GM23338 (cell line): Measurements from ENCODE around the gene GUCA2A.

ENCODE experiments used
- CREB1 ChIP-seq: fragments of 250-450 bp; sonication (Bioruptor Pico); IDR thresholded peaks from 2 replicates; pipeline ENCODE4 v1.5.0; 2020; ENCODE audit warnings: low read depth, mild to moderate bottlenecking, moderate library complexity
- EZH2 ChIP-seq: fragments of 200-600 bp; sonication (generic); IDR thresholded peaks from one replicate; pipeline ENCODE4 v1.8.0; 2017; ENCODE audit warnings: antibody characterized with exemption, mild to moderate bottlenecking, low read depth; ENCODE audit not compliant: unreplicated experiment
- EZH2phosphoT487 ChIP-seq: fragments of 200-600 bp; sonication (generic); IDR thresholded peaks from one replicate; pipeline ENCODE4 v1.8.1; 2018; ENCODE audit warnings: antibody characterized with exemption; ENCODE audit not compliant: unreplicated experiment
- JUNB ChIP-seq: IDR thresholded peaks from one replicate; pipeline ENCODE4 v1.6.1; 2016; ENCODE audit warnings: antibody characterized with exemption; ENCODE audit not compliant: unreplicated experiment
- POLR2AphosphoS5 ChIP-seq: IDR thresholded peaks from 2 replicates; pipeline ENCODE4 v1.6.1; 2016; ENCODE audit warnings: antibody characterized with exemption, low read depth
- TF ChIP-seq, protein P1 (sequence below), 2 experiments: fragments of 200-600 bp in 1 of 2; sonication (generic) in 1 of 2; conservative IDR thresholded peaks; 2 replicates each; pipeline versions ENCODE4 v1.5.1 to v1.6.1; 2016 to 2017; ENCODE audit warnings: antibody characterized with exemption in 2 of 2, low read depth in 2 of 2, mild to moderate bottlenecking in 2 of 2, moderate library complexity in 1 of 2
- TF ChIP-seq, protein P2 (sequence below): IDR thresholded peaks from 2 replicates; pipeline ENCODE4 v1.6.1; 2016; ENCODE audit warnings: antibody characterized with exemption
- TF ChIP-seq, protein P3 (sequence below): IDR thresholded peaks from one replicate; pipeline ENCODE4 v1.6.1; 2018; ENCODE audit warnings: antibody characterized with exemption; ENCODE audit not compliant: unreplicated experiment

DNA sequence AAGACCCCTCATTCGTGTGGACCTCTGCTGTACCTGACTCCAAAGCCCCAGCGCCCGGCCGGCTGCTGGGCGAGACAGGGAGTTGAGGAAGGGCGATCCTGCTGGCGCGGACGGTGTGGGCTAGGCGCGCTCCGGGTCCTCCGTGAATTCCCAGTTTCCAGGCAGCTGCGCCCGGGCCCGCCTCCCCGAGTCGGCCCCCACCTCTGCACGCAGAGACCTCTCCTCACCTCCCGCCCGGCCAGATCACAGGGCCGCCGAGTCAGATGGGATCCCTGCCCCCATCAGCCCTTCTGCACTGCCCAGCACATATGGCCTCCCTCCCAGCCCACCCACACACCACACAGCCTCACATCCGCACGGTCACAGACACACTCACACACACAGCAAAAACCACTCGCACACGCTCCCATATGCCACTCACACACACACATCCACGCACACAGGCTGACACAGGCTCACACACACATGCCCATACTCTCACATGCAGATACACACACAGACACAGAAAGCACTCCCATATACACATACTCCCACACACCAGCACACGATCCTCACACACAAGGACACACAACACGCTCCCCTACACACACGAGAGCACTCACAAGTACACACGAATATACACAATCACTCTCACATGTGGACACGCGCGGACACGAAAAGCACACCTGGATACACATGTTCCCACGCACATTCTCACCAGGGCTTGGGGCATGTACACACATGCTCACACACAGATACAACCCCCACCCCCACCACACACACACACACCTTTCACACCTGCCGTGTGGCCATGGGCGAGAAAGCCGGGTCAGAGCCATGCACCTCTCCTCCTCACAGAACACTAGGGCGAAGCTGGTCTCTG, 18.6 kb downstream of the GUCA2A start:
- no peak for TF ChIP-seq POLR2AphosphoS5
- no peak for TF ChIP-seq EZH2phosphoT487
- TF ChIP-seq, protein P1, sequence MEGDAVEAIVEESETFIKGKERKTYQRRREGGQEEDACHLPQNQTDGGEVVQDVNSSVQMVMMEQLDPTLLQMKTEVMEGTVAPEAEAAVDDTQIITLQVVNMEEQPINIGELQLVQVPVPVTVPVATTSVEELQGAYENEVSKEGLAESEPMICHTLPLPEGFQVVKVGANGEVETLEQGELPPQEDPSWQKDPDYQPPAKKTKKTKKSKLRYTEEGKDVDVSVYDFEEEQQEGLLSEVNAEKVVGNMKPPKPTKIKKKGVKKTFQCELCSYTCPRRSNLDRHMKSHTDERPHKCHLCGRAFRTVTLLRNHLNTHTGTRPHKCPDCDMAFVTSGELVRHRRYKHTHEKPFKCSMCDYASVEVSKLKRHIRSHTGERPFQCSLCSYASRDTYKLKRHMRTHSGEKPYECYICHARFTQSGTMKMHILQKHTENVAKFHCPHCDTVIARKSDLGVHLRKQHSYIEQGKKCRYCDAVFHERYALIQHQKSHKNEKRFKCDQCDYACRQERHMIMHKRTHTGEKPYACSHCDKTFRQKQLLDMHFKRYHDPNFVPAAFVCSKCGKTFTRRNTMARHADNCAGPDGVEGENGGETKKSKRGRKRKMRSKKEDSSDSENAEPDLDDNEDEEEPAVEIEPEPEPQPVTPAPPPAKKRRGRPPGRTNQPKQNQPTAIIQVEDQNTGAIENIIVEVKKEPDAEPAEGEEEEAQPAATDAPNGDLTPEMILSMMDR (conservative IDR thresholded peaks at IDR 0.05; ENCODE audit: low read depth in 2 of 2): no peak
- no peak for TF ChIP-seq JUNB
- TF ChIP-seq CREB1: no peak
- TF ChIP-seq, protein P2, sequence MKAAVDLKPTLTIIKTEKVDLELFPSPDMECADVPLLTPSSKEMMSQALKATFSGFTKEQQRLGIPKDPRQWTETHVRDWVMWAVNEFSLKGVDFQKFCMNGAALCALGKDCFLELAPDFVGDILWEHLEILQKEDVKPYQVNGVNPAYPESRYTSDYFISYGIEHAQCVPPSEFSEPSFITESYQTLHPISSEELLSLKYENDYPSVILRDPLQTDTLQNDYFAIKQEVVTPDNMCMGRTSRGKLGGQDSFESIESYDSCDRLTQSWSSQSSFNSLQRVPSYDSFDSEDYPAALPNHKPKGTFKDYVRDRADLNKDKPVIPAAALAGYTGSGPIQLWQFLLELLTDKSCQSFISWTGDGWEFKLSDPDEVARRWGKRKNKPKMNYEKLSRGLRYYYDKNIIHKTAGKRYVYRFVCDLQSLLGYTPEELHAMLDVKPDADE: no peak
- TF ChIP-seq, protein P3, sequence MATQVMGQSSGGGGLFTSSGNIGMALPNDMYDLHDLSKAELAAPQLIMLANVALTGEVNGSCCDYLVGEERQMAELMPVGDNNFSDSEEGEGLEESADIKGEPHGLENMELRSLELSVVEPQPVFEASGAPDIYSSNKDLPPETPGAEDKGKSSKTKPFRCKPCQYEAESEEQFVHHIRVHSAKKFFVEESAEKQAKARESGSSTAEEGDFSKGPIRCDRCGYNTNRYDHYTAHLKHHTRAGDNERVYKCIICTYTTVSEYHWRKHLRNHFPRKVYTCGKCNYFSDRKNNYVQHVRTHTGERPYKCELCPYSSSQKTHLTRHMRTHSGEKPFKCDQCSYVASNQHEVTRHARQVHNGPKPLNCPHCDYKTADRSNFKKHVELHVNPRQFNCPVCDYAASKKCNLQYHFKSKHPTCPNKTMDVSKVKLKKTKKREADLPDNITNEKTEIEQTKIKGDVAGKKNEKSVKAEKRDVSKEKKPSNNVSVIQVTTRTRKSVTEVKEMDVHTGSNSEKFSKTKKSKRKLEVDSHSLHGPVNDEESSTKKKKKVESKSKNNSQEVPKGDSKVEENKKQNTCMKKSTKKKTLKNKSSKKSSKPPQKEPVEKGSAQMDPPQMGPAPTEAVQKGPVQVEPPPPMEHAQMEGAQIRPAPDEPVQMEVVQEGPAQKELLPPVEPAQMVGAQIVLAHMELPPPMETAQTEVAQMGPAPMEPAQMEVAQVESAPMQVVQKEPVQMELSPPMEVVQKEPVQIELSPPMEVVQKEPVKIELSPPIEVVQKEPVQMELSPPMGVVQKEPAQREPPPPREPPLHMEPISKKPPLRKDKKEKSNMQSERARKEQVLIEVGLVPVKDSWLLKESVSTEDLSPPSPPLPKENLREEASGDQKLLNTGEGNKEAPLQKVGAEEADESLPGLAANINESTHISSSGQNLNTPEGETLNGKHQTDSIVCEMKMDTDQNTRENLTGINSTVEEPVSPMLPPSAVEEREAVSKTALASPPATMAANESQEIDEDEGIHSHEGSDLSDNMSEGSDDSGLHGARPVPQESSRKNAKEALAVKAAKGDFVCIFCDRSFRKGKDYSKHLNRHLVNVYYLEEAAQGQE: no peak
- no peak for TF ChIP-seq EZH2
